HG03108 (cell line): ENCODE results near the gene ECSIT.
"Not testable (repeated sequence)": the region's sequence is repeated elsewhere in the genome, so short reads cannot be mapped to it uniquely, and the experiment has no call there.

Experiments used
- ATAC-seq: cut with Tn5 transposase; IDR thresholded peaks from one replicate; pipeline ENCODE4 v1.9.1; 2021; ENCODE audit warnings: moderate library complexity; ENCODE audit not compliant: unreplicated experiment

ECSIT gene

GRCh38 chr19:11479898-11480714 lies 48.8 kb downstream of the ECSIT start:
- no peak for ATAC-seq

- no peak for ATAC-seq
Measured at GRCh38 chr19:11479090-11479897, 49.6 kb downstream of the ECSIT start.

- ATAC-seq: no peak
Measured at GRCh38 chr19:11478167-11479089, 50.5 kb downstream of the ECSIT start.

GRCh38 chr19:11475861-11476260 lies 53.1 kb downstream of the ECSIT start:
- ATAC-seq: no peak

GRCh38 chr19:11475343-11475742 lies 53.6 kb downstream of the ECSIT start:
- not testable (repeated sequence) for ATAC-seq

- no peak for ATAC-seq
Measured at GRCh38 chr19:11473725-11474124, 55.2 kb downstream of the ECSIT start.

- not testable (repeated sequence) for ATAC-seq
Measured at GRCh38 chr19:11468266-11468845, 60.6 kb downstream of the ECSIT start.

- no peak for ATAC-seq
Measured at GRCh38 chr19:11465600-11465999, 63.3 kb downstream of the ECSIT start.

GRCh38 chr19:11464333-11465265 lies 64.3 kb downstream of the ECSIT start:
- ATAC-seq: no peak

- no peak for ATAC-seq
Measured at GRCh38 chr19:11463391-11463790, 65.5 kb downstream of the ECSIT start.

GRCh38 chr19:11461453-11461852 lies 67.5 kb downstream of the ECSIT start:
- no peak for ATAC-seq

- no peak for ATAC-seq
Measured at GRCh38 chr19:11460207-11460606, 68.7 kb downstream of the ECSIT start.

GRCh38 chr19:11458912-11459311 lies 70.0 kb downstream of the ECSIT start:
- not testable (repeated sequence) for ATAC-seq

GRCh38 chr19:11458236-11458900 lies 70.6 kb downstream of the ECSIT start:
- no peak for ATAC-seq

- no peak for ATAC-seq
Measured at GRCh38 chr19:11457831-11458230, 71.1 kb downstream of the ECSIT start.

- no peak for ATAC-seq
Measured at GRCh38 chr19:11457115-11457514, 71.8 kb downstream of the ECSIT start.

GRCh38 chr19:11456659-11457058 lies 72.3 kb downstream of the ECSIT start:
- ATAC-seq: no peak
